Fibroblast of lung (primary cell): Measurements from ENCODE around the gene MRPL53.

Experiments
- CTCF ChIP-seq, 2 donors: IDR thresholded peaks in 1 of 2; conservative IDR thresholded peaks in 1 of 2; 1 replicate in 1 of 2; 2 replicates in 1 of 2; pipeline ENCODE4 v1.5.1; 2011 to 2012; ENCODE audit warnings: low read length in 2 of 2, control low read depth in 1 of 2, inconsistent platforms in 1 of 2, low read depth in 1 of 2, mild to moderate bottlenecking in 1 of 2
- EZH2 ChIP-seq: IDR thresholded peaks from 2 replicates; pipeline ENCODE4 v1.5.1; 2012; ENCODE audit warnings: low read length, control low read depth, mild to moderate bottlenecking; ENCODE audit errors: missing control alignments

- no peak for TF ChIP-seq EZH2
- TF ChIP-seq CTCF (conservative IDR thresholded peaks at IDR 0.05 in 1 of 2, IDR thresholded peaks at IDR 0.05 in 1 of 2; ENCODE audit: low read depth in 1 of 2, low read length in 2 of 2) = no peak
These were observed 24.7 kb upstream of the MRPL53 start for GRCh38 chr2:74496997-74497776.
